Measurements from ENCODE around the gene ANTKMT. TPM values are rescaled to one million over a fixed set of nuclear protein-coding genes. Genes with fewer than 3 reads are reported as not detected.
A peak's percentile ranks its signal among the peaks of the same experiment; 100 is the strongest.
"Not testable (repeated sequence)": the region's sequence is repeated elsewhere in the genome, so short reads cannot be mapped to it uniquely, and the experiment has no call there.

Gene ANTKMT
- polyA plus RNA-seq, 4 donors: 11.3 to 32.8 (median 21.2) TPM

GRCh38 chr16:739560-740458 is 18.9 kb downstream of the ANTKMT start:
- DNase-seq (ENCODE audit: low read depth in 4 of 4, low spot score in 2 of 4): no peak

- no peak for DNase-seq (ENCODE audit: low read depth in 4 of 4, low spot score in 2 of 4)
Measured at GRCh38 chr16:740459-740763, 19.5 kb downstream of the ANTKMT start.

GRCh38 chr16:740764-741505 is 20.0 kb downstream of the ANTKMT start, which contains the start of gene CIAO3:
Gene CIAO3 (minus strand): TSS chr16:740997. CDS start chr16:740985, 12 bp downstream.
- DNase-seq (ENCODE audit: low read depth in 4 of 4, low spot score in 2 of 4): peak in 3 of 4 donors; percentile 74 to 77 (median 75)

GRCh38 chr16:741986-742629 is 21.2 kb downstream of the ANTKMT start:
- no peak for DNase-seq (ENCODE audit: low read depth in 4 of 4, low spot score in 2 of 4)

GRCh38 chr16:742894-743293 is 21.9 kb downstream of the ANTKMT start:
- not testable (repeated sequence) for DNase-seq (ENCODE audit: low read depth in 4 of 4, low spot score in 2 of 4)

DNA sequence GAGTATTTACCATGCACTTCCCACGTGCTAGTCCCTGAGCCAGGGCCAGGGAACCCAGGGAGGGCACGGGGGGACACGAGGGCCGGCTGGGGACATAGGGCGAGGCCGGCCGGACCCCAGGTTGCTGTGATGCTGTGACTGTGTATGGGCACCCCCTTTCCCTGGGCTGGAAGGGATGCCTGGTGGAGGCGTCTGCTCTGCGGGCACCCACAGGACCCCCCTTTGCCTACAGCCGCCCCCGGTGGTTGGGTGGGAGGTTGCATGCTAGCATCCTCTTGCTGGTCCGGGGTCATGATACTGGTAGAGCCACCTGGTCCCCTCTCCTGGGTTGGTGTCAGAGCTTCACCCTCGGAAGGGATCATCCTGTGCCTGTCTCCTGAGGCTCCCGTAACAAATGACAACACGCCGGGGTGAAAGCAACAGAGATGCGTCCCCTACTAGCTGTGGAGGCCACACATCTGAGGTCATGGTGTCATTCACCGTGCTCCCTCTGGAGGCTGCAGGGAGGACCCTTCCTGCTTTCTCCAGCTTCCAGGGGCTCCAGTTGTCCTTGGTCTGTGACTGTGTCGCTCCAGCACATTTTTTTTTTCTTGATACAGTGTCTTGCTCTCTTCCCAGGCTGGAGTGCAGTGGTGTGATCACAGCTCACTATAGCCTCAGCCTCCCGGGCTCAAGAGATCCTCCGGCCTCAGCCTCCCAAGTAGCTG is 23.0 kb downstream of the ANTKMT start:
- no peak for DNase-seq (ENCODE audit: low read depth in 4 of 4, low spot score in 2 of 4)

DNA sequence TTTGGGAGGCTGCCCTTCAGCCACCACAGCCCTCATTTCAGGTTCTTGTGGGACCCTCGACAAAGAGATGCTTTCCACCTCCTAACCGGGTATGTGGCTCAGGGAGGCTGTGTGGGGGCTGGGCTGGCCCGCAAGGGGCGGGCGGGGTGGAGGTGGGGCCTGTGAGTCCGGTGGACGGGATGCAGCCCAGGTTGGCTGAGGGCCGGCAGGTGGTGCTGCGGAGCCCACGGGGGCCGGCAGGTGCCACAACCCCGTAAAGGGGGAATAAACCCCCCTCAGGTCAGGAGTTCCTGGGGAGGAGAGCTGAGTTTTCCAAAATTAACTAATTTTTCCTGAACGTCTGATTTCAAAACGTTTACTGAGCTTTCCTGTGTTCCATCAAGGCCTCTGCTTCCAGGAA is 24.8 kb downstream of the ANTKMT start:
- no peak for DNase-seq (ENCODE audit: low read depth in 4 of 4, low spot score in 2 of 4)

DNA sequence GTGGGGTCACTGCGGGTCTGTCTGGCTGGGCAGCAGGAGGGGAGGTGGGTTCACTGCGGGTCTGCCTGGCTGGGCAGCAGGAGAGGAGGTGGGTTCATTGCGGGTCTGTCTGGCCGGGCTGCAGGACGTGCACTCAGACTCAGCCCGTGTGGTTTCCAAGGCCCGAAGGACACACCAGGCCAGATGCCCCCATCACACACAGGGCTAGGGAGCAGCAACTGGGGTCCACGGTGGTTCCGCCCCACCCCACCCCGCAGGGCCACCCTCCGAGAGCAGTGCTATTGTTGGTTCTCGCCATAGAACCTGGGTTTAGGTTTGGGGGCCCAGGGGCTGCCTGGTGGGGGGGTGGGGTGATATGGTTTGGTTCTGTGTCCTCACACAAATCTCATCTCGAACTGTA is 25.7 kb downstream of the ANTKMT start:
- no peak for DNase-seq (ENCODE audit: low read depth in 4 of 4, low spot score in 2 of 4)

DNA sequence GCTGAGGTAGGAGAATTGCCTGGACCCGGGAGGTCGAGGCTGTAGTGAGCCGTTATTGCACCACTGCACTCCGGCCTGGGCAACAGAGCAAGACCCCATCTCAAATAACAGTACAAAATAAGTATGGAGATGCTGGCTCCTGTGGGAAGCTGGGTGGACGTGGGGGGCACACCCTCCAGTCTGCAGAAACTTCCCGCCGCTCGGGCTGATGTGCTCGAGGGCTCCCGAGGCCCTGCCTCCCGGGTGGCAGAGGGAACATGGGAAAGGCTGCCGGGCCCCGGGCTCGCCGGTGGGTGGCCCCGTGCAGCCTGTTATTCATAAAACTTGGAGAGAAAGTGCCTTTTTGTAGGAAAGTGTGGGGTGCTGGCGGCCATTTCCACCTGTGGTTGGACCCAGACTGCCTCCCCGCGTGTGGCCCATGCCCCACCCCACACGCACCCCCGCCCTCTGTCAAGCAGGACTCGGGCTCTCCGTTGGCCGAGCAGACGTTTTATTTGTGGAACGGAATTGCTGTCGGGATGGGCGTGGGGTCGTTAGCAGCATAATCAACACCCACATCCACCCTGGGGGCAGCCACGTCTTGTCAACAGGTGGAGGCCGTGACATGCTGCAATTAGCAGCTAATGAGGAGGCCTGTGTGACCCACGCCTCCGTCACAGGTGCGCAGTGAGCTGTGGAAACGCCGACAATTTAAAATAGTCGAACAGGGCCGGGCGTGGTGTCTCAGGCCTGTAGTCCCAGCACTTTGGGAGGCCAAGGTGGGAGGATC is 27.2 kb downstream of the ANTKMT start:
- DNase-seq (ENCODE audit: low read depth in 4 of 4, low spot score in 2 of 4): no peak

- DNase-seq (ENCODE audit: low read depth in 4 of 4, low spot score in 2 of 4): no peak
Measured at GRCh38 chr16:749010-749409, 28.1 kb downstream of the ANTKMT start.

GRCh38 chr16:750485-750884 is 29.5 kb downstream of the ANTKMT start:
- DNase-seq (ENCODE audit: low read depth in 4 of 4, low spot score in 2 of 4): no peak

DNA sequence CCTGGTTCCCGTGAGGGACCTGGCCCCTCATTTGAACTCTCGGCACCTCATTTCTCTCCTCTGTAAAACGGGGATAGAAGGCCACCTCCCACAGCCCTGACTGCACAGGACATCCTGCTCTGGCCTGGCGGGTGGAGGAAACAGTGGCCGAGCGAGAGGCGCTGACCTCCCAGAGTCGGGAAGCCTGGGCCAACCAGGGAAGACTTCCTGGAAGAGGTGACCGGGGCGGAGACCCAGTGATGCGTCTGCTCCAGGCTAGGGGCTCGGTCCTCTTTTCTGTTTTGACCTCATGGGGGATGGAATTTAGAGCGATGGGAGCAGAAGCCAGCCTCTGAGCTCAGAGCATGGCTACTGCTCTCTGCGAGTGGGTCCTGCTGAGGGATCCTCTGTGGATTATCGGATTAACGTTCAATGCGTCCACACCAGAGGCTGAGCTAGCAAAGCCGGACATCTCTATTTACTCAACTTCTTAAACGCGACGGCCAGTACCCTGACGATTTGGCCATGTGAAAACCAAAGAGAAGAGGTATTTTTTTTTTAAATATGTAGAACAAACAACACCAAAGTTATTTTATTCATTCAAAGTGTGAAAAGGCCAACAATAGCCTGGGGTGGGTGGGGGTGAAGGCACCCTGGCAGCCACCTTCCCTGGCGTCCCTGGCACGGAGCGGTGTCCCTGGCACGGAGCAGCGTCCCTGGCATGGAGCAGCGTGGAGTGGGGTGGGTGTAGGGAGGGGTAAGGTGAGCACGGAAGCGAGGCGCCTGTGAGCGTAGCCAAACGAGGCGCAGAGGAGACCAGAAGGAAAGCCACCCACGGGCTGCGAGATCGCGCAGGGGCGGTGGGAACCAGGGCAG is 30.4 kb downstream of the ANTKMT start:
- no peak for DNase-seq (ENCODE audit: low read depth in 4 of 4, low spot score in 2 of 4)

DNA sequence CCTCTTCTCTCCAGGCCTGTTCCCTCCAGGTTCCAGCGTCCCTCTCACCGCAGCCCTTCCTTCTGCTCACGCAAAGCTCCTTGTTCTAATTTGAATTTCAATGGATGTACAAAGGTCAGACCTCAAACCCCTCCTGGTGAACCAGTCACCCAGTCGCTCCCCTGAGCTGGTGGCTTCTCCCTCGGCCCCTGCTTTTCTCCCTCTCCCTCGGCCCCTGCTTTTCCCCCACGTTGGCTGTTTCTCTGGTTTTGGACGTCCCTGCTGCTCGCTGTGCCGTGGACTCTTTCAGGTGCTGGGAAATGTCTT is 31.0 kb downstream of the ANTKMT start:
- no peak for DNase-seq (ENCODE audit: low read depth in 4 of 4, low spot score in 2 of 4)

DNA sequence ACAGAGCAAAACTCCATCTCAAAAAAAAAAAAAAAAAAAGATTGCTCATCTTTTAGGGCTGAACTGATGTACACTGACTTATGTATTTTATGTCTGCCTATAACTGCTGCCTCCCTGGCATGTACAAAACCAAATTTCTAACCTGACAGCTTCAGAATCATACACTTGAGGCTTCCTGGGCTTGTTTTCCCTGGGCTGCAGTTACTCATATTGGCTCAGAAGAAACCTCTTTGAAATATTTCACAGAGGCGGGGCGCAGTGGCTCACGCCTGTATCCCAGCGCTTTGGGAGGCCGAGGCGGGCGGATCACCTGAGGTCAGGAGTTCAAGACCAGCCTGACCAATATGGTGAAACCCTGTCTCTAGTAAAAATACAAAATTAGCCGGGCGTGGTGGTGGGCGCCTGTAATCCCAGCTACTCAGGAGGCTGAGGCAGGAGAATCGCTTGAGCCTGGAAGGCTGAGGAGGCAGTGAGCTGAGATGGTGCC is 33.2 kb downstream of the ANTKMT start:
- DNase-seq (ENCODE audit: low read depth in 4 of 4, low spot score in 2 of 4): not testable (repeated sequence)

DNA sequence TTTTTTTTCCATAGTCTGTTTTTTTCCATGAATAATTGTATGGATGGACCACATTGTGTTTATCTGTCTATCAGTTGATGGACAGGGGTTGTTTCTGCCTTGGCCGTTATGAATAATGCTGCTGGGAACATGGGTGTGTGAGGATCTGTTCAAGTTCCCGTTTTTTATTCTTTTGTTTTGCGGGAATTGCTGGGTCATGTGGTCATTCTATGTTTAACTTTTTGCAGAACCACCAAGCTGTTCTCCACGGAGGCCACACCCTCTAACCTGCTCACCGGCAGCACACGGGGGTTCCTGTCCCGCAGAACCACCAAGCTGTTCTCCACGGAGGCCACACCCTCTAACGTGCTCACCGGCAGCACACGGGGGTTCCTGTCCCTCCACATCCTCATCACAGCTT is 33.7 kb downstream of the ANTKMT start:
- no peak for DNase-seq (ENCODE audit: low read depth in 4 of 4, low spot score in 2 of 4)

- no peak for DNase-seq (ENCODE audit: low read depth in 4 of 4, low spot score in 2 of 4)
Measured at GRCh38 chr16:756428-756827, 35.5 kb downstream of the ANTKMT start.

DNA sequence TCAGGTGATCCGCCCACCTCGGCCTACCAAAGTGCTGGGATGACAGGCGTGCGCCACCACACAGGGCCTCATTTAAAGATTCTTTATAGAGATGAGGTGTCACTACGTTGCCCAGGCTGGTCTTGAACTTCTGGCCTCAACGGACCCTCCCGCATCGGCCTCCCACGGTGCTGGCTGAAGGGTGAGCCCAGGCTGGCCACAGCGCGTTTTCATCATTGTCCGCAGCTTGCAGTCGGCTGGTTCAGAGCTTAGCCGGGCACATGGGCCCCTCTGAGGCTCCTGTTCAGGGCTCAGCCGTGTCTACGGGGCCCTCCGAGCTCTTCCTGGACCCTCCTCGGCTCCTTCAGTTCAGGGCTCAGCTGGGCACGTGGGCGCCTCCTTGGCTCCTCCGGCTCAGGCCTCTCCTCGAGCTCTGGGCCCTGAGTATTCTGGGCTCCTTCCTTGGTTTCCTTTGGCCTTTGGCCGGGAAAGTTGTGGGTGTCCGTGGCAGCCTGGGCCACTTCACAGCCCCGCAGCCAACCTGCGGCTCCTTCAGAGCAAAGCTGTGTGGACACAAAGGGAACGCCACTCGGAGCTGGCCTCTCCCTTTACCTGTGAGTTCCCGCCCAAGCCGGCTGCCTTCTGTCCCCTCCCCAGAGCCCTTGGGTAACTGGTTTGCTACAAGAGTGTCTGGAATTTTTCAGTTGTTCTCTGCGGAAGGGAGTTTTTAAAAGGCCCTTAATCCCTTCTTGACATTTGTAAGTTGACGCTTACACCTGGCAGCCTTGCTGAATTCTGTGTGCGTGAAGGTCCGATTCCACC is 38.4 kb downstream of the ANTKMT start:
- DNase-seq (ENCODE audit: low read depth in 4 of 4, low spot score in 2 of 4): no peak

DNA sequence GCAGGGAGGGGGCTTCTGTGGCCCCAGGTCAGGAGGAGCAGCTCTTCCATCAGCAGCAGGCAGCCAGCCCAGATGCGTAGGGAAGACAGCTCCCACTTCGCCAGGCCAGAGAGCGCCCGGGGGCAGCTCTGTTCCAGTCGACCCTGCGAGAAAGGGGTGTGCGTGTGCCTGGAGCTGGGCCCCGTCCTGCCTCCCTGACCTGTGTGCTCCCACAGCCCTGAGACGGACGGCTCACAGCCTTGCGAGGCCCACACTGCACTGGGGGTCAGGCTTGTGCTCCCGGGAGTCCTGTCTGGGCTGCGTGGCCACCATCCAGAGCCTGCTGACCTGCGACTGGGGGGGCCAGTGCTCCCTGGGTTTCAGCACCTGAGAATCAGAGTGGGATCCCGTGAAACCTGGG is 39.1 kb downstream of the ANTKMT start:
- DNase-seq (ENCODE audit: low read depth in 4 of 4, low spot score in 2 of 4): no peak
